H1 (cell line): ENCODE data around the gene ATXN2. TPM values are rescaled to one million over a fixed set of nuclear protein-coding genes. Genes with fewer than 3 reads are reported as not detected.

Experiments
- CTCF ChIA-PET: fragments of 300-600 bp; sonication (Branson Sonifier 250); formaldehyde crosslinking; loops from one replicate; lab custom pipeline; 2021; ENCODE audit not compliant: partially characterized antibody; lab: Charles Lee
- POLR2A ChIA-PET: fragments of 300-600 bp; sonication (Branson Sonifier 250); formaldehyde crosslinking; loops from one replicate; lab custom pipeline; 2021; ENCODE audit warnings: inconsistent platforms; ENCODE audit not compliant: partially characterized antibody; lab: Charles Lee
- DNase-seq, 2 experiments: peaks; one replicate each; pipeline versions ENCODE4 v3.0.0 to v3.0.0-alpha.2; 2010 to 2022; ENCODE audit warnings: low spot score in 2 of 2, low read depth in 1 of 2, mixed read lengths in 1 of 2
- FAIRE-seq: peaks from 2 replicates; lab custom pipeline; 2011; peaks lifted over from hg19 to GRCh38; lab: Jason Lieb, UNC
- H2AFZ ChIP-seq: 2 replicates; pipeline ENCODE4 v1.8.1; 2012; ENCODE audit warnings: low read length, inconsistent platforms
- H2AK5ac ChIP-seq: 2 replicates; pipeline ENCODE4 v1.6.1; 2013; ENCODE audit warnings: low read depth, low read length
- H2BK120ac ChIP-seq: replicated peaks from 2 replicates; pipeline ENCODE3; 2013; ENCODE audit warnings: low read depth, low read length, inconsistent platforms
- H2BK12ac ChIP-seq: 2 replicates; pipeline ENCODE4 v1.6.1; 2013; ENCODE audit warnings: low read depth, low read length
- H2BK15ac ChIP-seq: 2 replicates; pipeline ENCODE4 v1.6.1; 2013; ENCODE audit warnings: low read length
- H2BK20ac ChIP-seq: 2 replicates; pipeline ENCODE4 v1.6.1; 2013; ENCODE audit warnings: low read length
- H2BK5ac ChIP-seq: 2 replicates; pipeline ENCODE4 v1.6.1; 2013; ENCODE audit warnings: low read depth, low read length
- H3K14ac ChIP-seq: 2 replicates; pipeline ENCODE4 v1.6.1; 2013; ENCODE audit warnings: inconsistent platforms; ENCODE audit not compliant: insufficient read length
- H3K18ac ChIP-seq: 2 replicates; pipeline ENCODE4 v1.6.1; 2013; ENCODE audit warnings: low read length; ENCODE audit errors: extremely low read depth
- H3K23ac ChIP-seq: 2 replicates; pipeline ENCODE4 v1.6.1; 2013; ENCODE audit warnings: inconsistent platforms; ENCODE audit not compliant: insufficient read length
- H3K23me2 ChIP-seq: 2 replicates; pipeline ENCODE4 v1.6.1; 2013; ENCODE audit warnings: low read depth, low read length
- H3K27ac ChIP-seq: 2 replicates; pipeline ENCODE4 v1.6.1; 2011; ENCODE audit warnings: low read depth, low read length, inconsistent platforms
- H3K27me3 ChIP-seq, 4 experiments: replicated peaks in 1 of 4; 1 replicate in 1 of 4; 2 replicates in 3 of 4; pipeline versions ENCODE4 v1.6.1 to v1.8.1; 2011 to 2013; ENCODE audit warnings: low read length in 3 of 4, mild to moderate bottlenecking in 3 of 4, inconsistent platforms in 2 of 4, mixed read lengths in 2 of 4, moderate library complexity in 1 of 4; ENCODE audit not compliant: control insufficient read depth in 3 of 4, insufficient read depth in 3 of 4; ENCODE audit errors: extremely low read depth in 1 of 4
- H3K36me3 ChIP-seq, 4 experiments: 2 replicates each; pipeline versions ENCODE4 v1.6.1 to v1.8.1; 2011 to 2013; ENCODE audit warnings: mild to moderate bottlenecking in 4 of 4, low read length in 3 of 4, moderate library complexity in 2 of 4, control low read depth in 1 of 4, inconsistent platforms in 1 of 4; ENCODE audit not compliant: insufficient read depth in 4 of 4, control insufficient read depth in 2 of 4
- H3K4ac ChIP-seq: replicated peaks from 2 replicates; pipeline ENCODE3; 2013; ENCODE audit warnings: low read length, low read depth, mixed read lengths, inconsistent platforms; ENCODE audit not compliant: insufficient read length
- H3K4me1 ChIP-seq, 4 experiments: replicated peaks in 1 of 4; 1 replicate in 1 of 4; 2 replicates in 3 of 4; pipeline versions ENCODE4 v1.6.1 to v1.8.1; 2011 to 2013; ENCODE audit warnings: low read length in 3 of 4, inconsistent platforms in 2 of 4, mixed read lengths in 1 of 4; ENCODE audit not compliant: insufficient read depth in 4 of 4, control insufficient read depth in 3 of 4
- H3K4me2 ChIP-seq, 2 experiments: 2 replicates each; pipeline versions ENCODE4 v1.6.1 to v1.8.1; 2011 to 2013; ENCODE audit warnings: low read depth in 2 of 2, low read length in 2 of 2, control low read depth in 1 of 2, inconsistent platforms in 1 of 2, mild to moderate bottlenecking in 1 of 2; ENCODE audit not compliant: insufficient read depth in 1 of 2
- H3K4me3 ChIP-seq, 4 experiments: fragments of 200-600, 300-600 bp in 1 of 4; sonication (generic), shearing (Covaris generic), sonication (Bioruptor Twin) in 1 of 4; 2 replicates each; pipeline versions ENCODE4 v1.5.1 to v1.8.1; 2011 to 2016; ENCODE audit warnings: low read length in 4 of 4, low read depth in 3 of 4, control low read depth in 2 of 4, inconsistent platforms in 2 of 4, mild to moderate bottlenecking in 2 of 4, mixed read lengths in 1 of 4, moderate library complexity in 1 of 4; ENCODE audit not compliant: insufficient read depth in 2 of 4; ENCODE audit errors: extremely low read depth in 1 of 4
- H3K56ac ChIP-seq: replicated peaks from 2 replicates; pipeline ENCODE3; 2013; ENCODE audit warnings: low read depth, mild to moderate bottlenecking, mixed read lengths, low read length, inconsistent platforms; ENCODE audit not compliant: insufficient read length
- H3K79me1 ChIP-seq: 2 replicates; pipeline ENCODE4 v1.6.1; 2013; ENCODE audit warnings: low read depth, low read length, control low read depth
- H3K79me2 ChIP-seq, 2 experiments: 2 replicates each; pipeline versions ENCODE4 v1.6.1 to v1.8.1; 2012 to 2013; ENCODE audit warnings: low read length in 2 of 2, mild to moderate bottlenecking in 2 of 2, inconsistent platforms in 1 of 2; ENCODE audit not compliant: insufficient read depth in 2 of 2, control insufficient read depth in 1 of 2
- H3K9ac ChIP-seq, 4 experiments: replicated peaks in 1 of 4; 1 replicate in 1 of 4; 2 replicates in 3 of 4; pipeline versions ENCODE4 v1.6.1 to v1.8.1; 2011 to 2013; ENCODE audit warnings: low read depth in 3 of 4, low read length in 3 of 4, control low read depth in 2 of 4, mild to moderate bottlenecking in 2 of 4, moderate library complexity in 2 of 4, inconsistent platforms in 1 of 4; ENCODE audit errors: extremely low read depth in 1 of 4
- H3K9me3 ChIP-seq, 2 experiments: 2 replicates each; pipeline versions ENCODE4 v1.6.1 to v1.8.1; 2012 to 2013; ENCODE audit warnings: mild to moderate bottlenecking in 2 of 2, moderate library complexity in 2 of 2, control low read depth in 1 of 2, inconsistent platforms in 1 of 2, low read depth in 1 of 2, low read length in 1 of 2, mixed read lengths in 1 of 2; ENCODE audit not compliant: insufficient read depth in 2 of 2
- H4K20me1 ChIP-seq, 2 experiments: replicated peaks in 1 of 2; 2 replicates each; pipeline versions ENCODE3 to v1.8.1; 2011 to 2013; ENCODE audit warnings: inconsistent platforms in 2 of 2, low read length in 2 of 2, mild to moderate bottlenecking in 1 of 2; ENCODE audit not compliant: insufficient read depth in 2 of 2, control insufficient read depth in 1 of 2
- H4K5ac ChIP-seq: 2 replicates; pipeline ENCODE4 v1.6.1; 2013; ENCODE audit warnings: low read length, low read depth, mixed read lengths, inconsistent platforms; ENCODE audit not compliant: insufficient read length
- H4K8ac ChIP-seq: 2 replicates; pipeline ENCODE4 v1.8.0; 2013; ENCODE audit warnings: mild to moderate bottlenecking, moderate library complexity, low read length, inconsistent platforms; ENCODE audit not compliant: insufficient read depth; ENCODE audit errors: extremely low read depth
- H4K91ac ChIP-seq: replicated peaks from 2 replicates; pipeline ENCODE3; 2013; ENCODE audit warnings: low read length, mixed read lengths, inconsistent platforms; ENCODE audit not compliant: insufficient read length
- KDM1A ChIP-seq: fragments of 200-600, 300-600 bp; sonication (generic); IDR thresholded peaks from 2 replicates; pipeline ENCODE4 v1.7.1; 2016; ENCODE audit warnings: mild to moderate bottlenecking, low read length, borderline replicate concordance
- SIN3A ChIP-seq, 2 experiments: IDR thresholded peaks in 1 of 2; conservative IDR thresholded peaks in 1 of 2; 2 replicates each; pipeline ENCODE4 v1.6.1; 2011 to 2012; ENCODE audit warnings: low read length in 2 of 2, improper control_type of control experiment in 1 of 2, low read depth in 1 of 2, mild to moderate bottlenecking in 1 of 2
- WGBS, 2 experiments: shearing (Covaris generic) in 1 of 2; methylation state at CpG; one replicate each; pipeline versions ENCODE4 v1.1.6 to v1.1.7; 2013 to 2015; ENCODE audit warnings: low lambda C conversion rate in 2 of 2, mixed read lengths in 2 of 2, inconsistent platforms in 1 of 2, low coverage in 1 of 2, missing lambda C conversion rate in 1 of 2; ENCODE audit not compliant: insufficient replicate concordance in 2 of 2, insufficient coverage in 1 of 2, insufficient read length in 1 of 2; ENCODE audit errors: extremely low coverage in 1 of 2, missing lambda C conversion rate in 1 of 2; 5-methylcytosine and 5-hydroxymethylcytosine counted together
- polyA plus RNA-seq, 7 experiments: library from polyadenylated mRNA; depleted of rRNA in 3 of 7; stranded (reverse) in 5 of 7; unstranded in 2 of 7; fragments of >200 nt in 5 of 7; fragments of 200-250 nt in 2 of 7; gene quantifications; 1 replicate in 5 of 7; 2 replicates in 1 of 7; 4 replicates in 1 of 7; pipeline versions ENCODE4 v1.2.1 to v1.2.3, GENCODE V29; 2011 to 2013; ENCODE audit warnings: missing spikeins in 2 of 7, mixed read lengths in 2 of 7
- total RNA-seq: library from RNA; stranded (reverse); fragmentation: NEBNext Ultra II Directional; extraction: Animal tissue kit (Norgen Biotek cat#: 25700); gene quantifications from 2 replicates; pipeline ENCODE4 v1.2.1, GENCODE V29; 2021

Gene ATXN2
- total and polyA plus RNA-seq, 2 of the 8 experiments (the other 6 are each of a cell fraction or from before 2014, with no cell fraction given), result 46.6 to 80.7 TPM

GRCh38 chr12:111408116-111408440, 191.0 kb downstream of the ATXN2 start:
- no peak overlapping the region for H4K8ac ChIP-seq
- no peak overlapping the region for H2BK20ac ChIP-seq
- peak overlapping the region in 1 of 2 experiments; percentile 90; a peak in 1 of 4 replicates for H3K4me2 ChIP-seq
- peaks cover 14% of the 10 kb centered on the region for H3K79me1 ChIP-seq
- no peak overlapping the region for H3K14ac ChIP-seq
- no peak overlapping the region for H2BK12ac ChIP-seq
- no peak overlapping the region for H3K27ac ChIP-seq
- no peak overlapping the region for H4K5ac ChIP-seq
- H4K20me1 ChIP-seq, result peaks cover 14 to 20% of the 10 kb centered on the region in 2 experiments
- no peak overlapping the region for H4K91ac ChIP-seq
- no peak for FAIRE-seq
- H3K56ac ChIP-seq, result no peak overlapping the region
- no peak for TF ChIP-seq SIN3A (conservative IDR thresholded peaks at IDR 0.05 in 1 of 2, IDR thresholded peaks at IDR 0.05 in 1 of 2; ENCODE audit: low read depth in 1 of 2, low read length in 2 of 2)
- peak; percentile 70; the same call in 1 of the 2 replicates for TF ChIP-seq KDM1A
- WGBS, 2 experiments, result 71% methylated on average over 1 of the region's 1 CpG; no CpG with 5 or more reads in 1 of the 2 experiments
- no peak overlapping the region; a peak in 1 of 8 replicates for H3K4me3 ChIP-seq
- peaks cover 11% of the 10 kb centered on the region; the same call in 1 of the 2 replicates for H3K23me2 ChIP-seq
- ChIA-PET POLR2A (interaction anchor here (0.7 to 1.9 kb wide), 9 partner anchors 9 to 177 kb away, joined by 3 to 7 read pairs (median 5); no protein-coding TSS in a partner anchor), CTCF (interaction anchor here (0.8 to 22.8 kb wide), 4 partner anchors 11 to 41 kb away, joined by 3 to 838 read pairs (median 4); no protein-coding TSS in a partner anchor)
- no peak overlapping the region for H3K9ac ChIP-seq
- H3K4me1 ChIP-seq, result peaks cover 18 to 68% (median 46%) of the 10 kb centered on the region in 4 experiments
- H2AFZ ChIP-seq, result no peak overlapping the region
- H3K36me3 ChIP-seq, result no peaks in the 10 kb centered on the region
- peaks cover 33 to 67% of the 10 kb centered on the region in 2 experiments for H3K79me2 ChIP-seq
- H3K9me3 ChIP-seq, result no peaks in the 10 kb centered on the region
- H3K18ac ChIP-seq, result no peak overlapping the region
- DNase-seq, result no peak
- no peak overlapping the region for H2BK5ac ChIP-seq
- no peaks in the 10 kb centered on the region for H3K27me3 ChIP-seq
- H3K4ac ChIP-seq, result no peak overlapping the region
- H2BK120ac ChIP-seq, result no peak overlapping the region
- H2BK15ac ChIP-seq, result no peak overlapping the region
- H3K23ac ChIP-seq, result no peak overlapping the region
- no peak overlapping the region for H2AK5ac ChIP-seq
